HEK293T (cell line): ENCODE data around the gene SPINK2.

Source experiments
- ARNT ChIP-seq: fragments of 450-650 bp; IDR thresholded peaks from 2 replicates; pipeline ENCODE4 v1.6.1; 2017; ENCODE audit warnings: mild to moderate bottlenecking
- BHLHE40 ChIP-seq: fragments of 450-650 bp; IDR thresholded peaks from 2 replicates; pipeline ENCODE4 v1.6.1; 2016; ENCODE audit warnings: mild to moderate bottlenecking, moderate library complexity, borderline replicate concordance
- CTBP1 ChIP-seq: fragments of 450-650 bp; IDR thresholded peaks from 2 replicates; pipeline ENCODE4 v1.6.1; 2016; ENCODE audit warnings: borderline replicate concordance
- FOXA1 ChIP-seq: fragments of 450-650 bp; IDR thresholded peaks from 2 replicates; pipeline ENCODE4 v1.6.1; 2016; ENCODE audit warnings: mild to moderate bottlenecking
- LEF1 ChIP-seq: fragments of 450-650 bp; IDR thresholded peaks from 2 replicates; pipeline ENCODE4 v1.6.1; 2017; ENCODE audit warnings: mild to moderate bottlenecking, borderline replicate concordance
- PKNOX1 ChIP-seq: fragments of 450-650 bp; IDR thresholded peaks from 2 replicates; pipeline ENCODE4 v1.6.1; 2016
- SP1 ChIP-seq: fragments of 450-650 bp; IDR thresholded peaks from 2 replicates; pipeline ENCODE4 v1.6.1; 2017

- TF ChIP-seq ARNT (no peak), FOXA1 (no peak), BHLHE40 (no peak), PKNOX1 (no peak), CTBP1 (no peak), SP1 (no peak), LEF1 (no peak)
These were observed 39.9 kb upstream of the SPINK2 start for GRCh38 chr4:56861360-56861759.
